ENCODE measurements around the gene MRPS10.
"Not testable (repeated sequence)": the region's sequence is repeated elsewhere in the genome, so short reads cannot be mapped to it uniquely, and the experiment has no call there.

MRPS10 gene

DNA sequence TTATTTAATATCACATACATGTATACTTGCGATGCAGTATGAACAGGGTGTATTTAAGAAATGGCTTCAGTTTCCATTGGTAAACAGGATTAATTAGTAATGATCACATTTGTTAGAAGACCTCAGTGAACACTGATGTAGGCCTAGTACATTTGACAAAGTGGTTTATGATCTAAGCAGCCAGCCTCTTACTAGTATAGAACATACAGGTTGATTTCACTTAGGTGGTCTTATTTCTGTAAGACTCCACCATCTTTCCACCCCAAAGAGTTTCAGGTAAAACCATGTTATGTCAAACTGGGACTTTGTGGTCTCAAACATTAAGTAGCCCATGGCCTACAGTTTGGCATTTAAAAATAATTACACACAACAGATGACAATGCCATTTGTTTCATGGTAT lies 20.2 kb upstream of the MRPS10 start:
- DNase-seq, result no peak

DNA sequence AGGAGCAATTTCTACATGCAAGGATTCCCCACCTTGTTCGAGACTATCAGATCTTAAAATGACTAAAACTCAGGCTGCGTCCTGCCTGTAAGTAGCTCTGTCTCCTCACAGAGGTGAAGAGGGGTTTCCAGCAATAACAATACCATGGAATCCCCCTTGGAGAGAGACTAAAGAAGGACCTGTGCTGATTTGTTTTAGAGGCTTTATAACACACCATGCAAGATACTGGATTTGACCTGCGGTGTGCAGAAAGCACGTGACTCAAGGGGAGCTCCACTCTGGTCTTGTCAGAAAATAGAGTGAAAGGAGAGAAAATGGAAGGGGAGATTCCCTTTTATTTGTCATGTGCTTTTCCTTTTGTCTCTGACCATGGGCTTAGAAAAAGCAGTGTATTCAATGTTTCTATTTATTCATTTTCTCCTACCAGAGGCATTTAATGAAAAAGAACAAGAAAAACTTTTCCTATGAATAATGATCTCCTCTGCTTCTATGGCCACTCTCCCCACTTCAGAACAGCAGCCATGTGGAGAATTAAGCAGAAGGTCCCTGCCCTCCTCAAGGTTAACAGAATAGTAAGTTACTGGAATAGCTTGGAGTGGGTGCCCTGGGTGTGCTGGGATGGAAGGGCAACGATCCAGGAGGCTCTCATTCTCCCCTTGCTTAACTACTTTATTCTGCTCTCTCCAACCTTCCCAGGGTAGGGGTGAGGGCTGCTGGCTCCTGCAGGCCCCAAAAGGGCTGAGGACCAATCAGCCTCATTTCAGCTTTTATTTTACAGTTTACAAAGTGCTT lies 19.2 kb upstream of the MRPS10 start:
- DNase-seq, result no peak

DNA sequence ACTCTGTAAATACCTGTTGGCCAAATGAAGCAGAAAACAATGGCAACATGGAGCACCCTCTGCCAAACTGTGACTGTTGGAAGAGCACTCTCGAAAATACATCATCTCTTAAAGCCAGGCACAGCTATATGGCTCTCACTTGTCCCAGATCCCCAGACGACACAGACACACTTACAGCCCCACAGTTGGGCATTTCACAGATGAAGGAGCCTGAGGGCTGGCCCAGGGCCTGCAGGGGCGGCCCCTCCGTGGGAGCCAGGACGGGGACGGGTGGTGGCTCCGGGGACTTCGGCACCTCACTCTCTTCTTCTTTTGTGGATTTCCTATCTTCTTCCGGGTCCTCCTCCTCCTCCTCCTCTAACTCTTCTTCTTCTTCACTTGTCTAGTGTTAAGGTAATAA lies 18.4 kb upstream of the MRPS10 start:
- no peak for DNase-seq

DNA sequence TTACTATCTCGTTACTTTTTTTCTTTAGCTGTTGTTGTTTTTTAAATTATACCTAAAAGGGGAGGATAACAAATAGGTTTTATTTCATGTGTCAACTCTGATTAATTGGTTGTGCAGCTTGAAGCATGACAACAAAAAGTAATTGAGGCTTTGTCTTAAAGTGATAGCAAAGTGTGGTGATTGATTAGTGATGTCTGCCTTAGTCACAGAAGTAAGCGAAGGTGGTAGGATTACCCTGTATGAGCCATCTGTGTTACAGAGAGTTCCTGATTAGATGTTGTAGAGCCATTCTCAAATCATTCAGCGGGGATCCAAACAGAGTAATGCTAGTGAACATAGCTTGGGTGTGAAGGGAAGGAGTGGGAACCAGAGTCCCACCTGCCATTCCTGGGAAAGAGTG lies 14.4 kb upstream of the MRPS10 start:
- no peak for DNase-seq

DNA sequence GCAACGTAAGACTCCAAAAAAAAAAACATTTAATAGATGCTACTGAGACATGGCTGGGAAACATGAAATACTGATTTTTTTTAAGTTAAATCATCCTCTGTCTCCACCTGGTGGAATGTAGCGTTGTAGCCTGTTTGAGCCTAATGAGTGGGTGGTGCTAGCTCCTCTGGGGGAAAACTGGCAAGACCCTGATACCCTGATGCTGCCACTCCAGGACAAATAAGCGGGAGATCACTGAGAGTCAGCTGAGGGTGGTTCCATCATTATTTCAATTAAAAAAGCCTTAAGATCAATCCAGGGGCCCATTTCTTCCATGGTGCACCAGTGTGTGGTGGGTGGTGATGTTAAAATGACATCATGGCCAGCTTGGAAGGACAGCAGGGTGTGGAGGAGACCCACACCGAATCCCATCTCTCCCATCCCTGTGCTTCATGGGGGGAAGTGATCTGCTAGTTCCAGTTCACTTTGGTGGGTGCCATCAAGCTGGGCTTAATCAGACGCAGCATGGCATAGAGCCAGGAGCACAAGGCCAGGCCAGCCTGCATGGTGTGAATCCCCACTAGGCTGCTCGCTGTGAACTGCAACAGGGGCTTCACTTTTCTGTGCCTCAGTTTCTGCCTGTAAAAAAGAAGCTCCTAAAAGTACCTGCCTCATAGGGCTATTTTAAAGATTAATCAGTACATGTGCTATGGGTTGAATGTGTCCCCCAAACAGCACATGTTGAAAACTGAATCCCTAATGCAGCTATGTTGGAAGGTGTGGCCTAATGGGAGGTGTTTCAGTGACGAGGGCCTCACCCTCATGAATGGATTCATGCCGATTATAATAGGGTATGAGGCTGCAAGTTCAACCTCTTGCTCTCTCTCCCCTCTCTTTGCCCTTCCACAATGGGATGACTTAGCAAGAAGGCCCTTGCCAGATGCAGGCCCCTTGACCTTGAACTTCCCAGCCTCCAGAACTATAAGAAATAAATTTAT lies 13.0 kb upstream of the MRPS10 start:
- no peak for DNase-seq

DNA sequence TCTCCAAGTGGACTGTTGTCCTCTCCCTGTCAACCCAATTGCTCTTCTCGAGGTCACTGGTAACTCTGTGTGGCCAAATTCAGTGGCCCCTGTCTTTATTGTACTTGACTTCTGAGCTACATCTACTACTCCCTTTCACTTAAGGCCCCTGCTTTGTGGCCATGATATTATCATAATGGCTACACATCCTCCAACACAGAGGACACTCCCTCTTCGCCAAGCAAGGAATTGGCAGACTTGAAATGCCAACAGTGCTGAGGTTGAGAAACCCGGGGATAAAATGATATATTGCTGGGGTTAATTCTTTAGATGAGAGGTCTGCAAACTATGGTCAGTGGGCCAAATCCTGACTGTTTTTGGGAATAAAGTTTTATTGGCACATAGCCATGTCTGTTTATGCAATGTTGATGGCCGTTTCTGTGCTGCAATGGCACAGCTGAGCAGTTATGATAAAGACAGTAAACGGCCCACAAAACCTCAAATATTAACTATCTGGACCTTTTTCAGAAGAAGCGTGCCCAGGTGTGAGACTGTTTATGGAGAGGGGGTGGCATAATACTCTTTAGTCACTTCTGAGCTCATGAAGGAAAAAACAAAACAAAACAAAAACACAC lies 12.0 kb upstream of the MRPS10 start:
- DNase-seq, result no peak

DNA sequence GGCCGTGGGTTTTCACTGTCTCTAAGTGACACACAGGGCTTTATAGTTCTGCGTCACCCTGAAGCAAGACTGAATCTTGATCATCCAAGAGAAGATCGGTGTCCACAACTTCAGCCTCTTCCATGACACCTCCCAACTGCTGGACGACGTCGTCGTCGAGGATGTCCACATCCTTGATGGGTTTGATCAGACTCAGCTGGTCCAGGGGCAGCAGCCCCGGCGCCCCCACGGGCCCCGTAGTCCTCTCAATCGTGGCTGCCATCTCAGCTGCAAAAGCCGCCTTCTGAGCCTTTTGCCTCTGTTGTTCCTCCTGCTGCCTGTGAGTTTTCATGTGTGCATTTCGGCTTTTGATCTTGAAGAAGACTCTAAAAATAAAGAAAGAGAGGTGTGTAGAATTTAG lies 10.6 kb upstream of the MRPS10 start:
- no peak for DNase-seq

DNA sequence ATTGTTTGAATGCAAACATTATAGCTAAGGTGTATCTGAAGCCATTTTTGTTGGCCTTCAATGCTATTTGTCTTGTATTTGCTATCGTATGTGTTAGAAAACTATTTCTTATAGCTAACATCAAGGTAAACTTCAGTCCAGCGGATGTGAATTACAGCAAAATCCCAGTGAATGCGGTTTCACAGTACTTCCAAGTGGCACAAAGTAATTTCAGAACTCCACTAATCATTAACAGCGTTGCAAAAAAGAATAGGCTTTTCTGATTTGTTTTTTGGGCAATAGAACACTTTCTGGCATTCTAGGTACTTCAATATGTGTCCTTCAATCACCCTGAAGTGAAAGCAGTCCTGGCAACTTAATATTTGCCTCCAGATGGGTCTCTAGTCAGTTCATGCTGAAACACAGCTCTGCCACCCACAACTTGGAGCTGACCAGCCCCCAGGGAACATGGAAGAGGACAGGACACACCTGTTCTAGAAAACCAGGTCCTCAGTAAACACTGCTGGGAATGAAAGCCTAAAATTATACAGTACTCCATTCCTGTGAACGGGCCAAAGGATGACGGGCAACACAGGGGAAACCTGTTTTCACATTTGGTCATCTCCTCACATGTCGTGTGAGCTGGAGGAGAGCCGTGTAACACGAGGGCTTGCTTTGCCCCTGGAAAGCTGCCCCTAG lies 9.7 kb upstream of the MRPS10 start:
- DNase-seq, result no peak

DNA sequence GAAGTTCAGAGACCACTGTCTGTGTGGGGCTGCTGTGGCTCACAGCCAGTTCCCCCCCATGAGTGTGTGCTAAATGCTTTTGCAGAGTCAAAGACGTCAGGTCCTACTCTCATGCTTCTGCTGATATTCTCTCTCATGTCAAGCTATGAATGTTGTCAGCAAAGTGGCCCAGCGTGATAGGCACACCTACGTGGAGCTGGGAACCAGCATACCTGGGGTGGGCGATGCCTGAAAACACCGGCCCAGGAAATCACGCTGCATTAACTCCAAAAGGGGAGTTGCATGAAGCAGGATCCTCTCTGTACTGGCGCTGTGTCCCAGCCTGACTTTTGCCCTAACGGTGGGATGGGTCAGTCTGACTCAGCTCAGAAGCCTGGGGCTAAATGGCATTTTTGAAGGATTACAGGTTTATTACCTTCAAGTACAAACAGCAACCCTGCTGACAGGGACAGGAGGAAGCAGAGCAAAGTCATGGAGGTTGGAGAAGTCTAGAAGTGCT lies 9.0 kb upstream of the MRPS10 start:
- no peak for DNase-seq

DNA sequence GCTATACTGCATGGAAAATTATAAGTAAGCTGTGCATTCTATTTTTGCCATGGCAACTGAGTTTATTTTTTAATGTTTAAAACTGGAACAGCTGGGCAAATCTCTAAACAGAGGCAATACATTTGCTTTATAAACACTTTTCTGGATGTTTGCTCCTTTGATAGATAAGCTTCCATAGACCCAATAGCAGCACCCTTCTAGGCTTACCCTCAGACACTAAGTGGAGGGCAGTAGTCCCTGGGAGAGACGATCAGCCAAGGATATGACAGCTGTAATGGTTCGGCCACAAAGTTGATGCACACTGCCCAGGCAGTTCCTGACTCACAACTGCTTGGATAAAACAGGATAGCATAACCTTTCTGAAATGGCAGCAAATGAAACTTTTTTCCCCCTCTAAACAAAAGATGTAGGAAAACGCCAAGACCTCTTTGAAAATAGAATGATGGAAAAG lies 8.5 kb upstream of the MRPS10 start:
- DNase-seq, result no peak

DNA sequence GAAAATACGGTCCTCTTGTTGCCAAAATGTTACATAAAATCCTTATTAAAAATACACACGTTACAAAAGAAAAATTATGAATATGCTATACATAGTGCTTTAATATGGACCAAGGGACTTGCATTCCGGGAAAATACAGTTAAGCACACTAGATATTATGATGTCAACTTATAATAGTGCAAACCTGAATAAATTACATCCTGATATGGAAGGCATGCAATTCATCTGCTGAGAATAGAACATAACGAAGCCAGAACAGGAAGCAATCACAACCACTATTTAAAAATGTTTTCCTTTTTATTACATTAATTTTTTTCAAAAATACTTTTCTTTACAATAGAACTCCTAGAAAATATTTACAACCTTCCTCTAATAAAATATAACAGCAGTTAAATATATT lies 7.8 kb upstream of the MRPS10 start:
- DNase-seq, result no peak

DNA sequence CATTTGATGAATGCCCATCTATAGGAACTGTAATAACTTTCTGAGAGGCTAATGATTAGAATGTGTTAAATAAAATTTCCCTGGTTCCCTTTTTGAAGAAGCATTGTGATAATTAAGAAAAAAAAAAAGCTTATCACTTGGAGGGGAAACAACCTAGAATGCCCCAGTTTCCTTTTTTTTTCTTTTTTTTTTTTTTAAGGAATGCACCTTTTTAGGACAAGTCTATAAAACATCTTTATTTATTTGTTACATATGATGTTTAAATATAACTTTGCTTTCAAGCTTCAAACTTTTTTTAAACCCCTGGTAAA lies 7.3 kb upstream of the MRPS10 start:
- DNase-seq, result no peak

DNA sequence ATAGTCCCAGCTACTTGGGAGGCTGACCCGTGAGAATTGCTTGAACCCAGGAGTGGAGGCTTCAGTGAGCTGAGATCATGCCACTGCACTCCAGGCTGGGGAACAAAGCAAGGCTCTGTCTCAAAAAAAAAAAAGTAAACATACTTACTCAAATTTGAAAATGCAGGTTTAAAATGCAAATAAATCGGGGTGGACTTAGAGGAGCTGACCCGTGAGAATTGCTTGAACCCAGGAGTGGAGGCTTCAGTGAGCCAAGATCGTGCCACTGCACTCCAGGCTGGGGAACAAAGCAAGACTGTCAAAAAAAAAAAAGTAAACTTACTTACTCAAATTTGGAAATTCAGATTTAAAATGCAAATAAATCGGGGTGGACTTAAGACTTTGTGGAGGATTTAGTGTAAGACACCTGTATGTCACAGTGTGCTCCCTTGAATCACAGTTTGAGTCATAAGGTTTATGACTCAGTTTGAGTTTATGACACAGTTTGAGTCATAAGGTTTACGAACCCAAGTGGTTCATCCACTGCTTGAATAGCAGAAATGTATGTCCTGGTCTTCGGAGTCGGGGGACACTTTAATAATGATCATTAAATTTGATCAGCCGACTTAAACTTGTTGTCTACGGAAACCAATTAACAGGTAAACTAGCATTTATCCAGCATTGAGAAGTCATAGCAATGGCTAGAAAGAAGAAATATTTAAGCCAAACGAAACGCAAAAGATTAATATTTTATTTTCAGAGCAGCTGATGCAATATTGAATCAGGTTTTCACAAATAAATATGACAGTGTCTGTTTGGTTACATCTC lies 6.8 kb upstream of the MRPS10 start:
- no peak for DNase-seq

DNA sequence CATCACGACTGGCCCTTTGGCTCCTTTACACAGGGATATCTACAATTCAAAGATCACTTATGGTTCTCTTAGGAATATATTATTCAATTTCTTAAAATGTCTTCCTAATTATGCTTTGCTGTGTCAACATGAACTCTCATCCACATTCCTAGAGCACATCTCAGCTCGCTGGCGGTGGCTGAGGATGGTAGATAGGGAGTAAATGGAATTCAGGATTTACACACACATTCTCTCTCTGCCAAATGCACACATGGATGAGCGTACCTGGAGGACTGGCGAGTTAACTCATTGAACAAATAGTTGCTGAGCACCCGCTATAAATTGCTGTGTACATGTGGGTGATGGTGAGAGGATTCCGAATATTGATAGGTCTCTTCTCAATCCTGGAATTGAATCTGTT lies 4.8 kb upstream of the MRPS10 start:
- DNase-seq, result no peak

DNA sequence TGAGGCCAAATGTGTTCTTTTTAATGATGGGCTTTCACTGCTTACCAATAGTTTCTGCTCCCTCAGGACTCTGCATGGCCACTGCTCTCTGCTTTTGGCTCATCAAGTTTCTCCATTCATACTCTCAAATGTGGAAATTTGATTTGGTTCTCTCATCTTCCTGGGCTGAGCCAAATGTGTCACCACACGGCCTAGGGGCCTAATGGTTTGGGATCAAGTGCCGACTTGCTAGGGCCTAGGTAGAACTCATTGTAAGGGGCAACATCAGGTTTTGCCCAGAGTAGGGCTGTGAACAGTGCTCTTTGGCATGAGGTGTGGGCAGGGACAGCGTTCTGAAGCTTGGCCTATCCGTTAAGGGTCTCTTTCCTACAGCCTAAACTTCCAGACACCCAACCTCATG lies 3.9 kb upstream of the MRPS10 start:
- no peak for DNase-seq

DNA sequence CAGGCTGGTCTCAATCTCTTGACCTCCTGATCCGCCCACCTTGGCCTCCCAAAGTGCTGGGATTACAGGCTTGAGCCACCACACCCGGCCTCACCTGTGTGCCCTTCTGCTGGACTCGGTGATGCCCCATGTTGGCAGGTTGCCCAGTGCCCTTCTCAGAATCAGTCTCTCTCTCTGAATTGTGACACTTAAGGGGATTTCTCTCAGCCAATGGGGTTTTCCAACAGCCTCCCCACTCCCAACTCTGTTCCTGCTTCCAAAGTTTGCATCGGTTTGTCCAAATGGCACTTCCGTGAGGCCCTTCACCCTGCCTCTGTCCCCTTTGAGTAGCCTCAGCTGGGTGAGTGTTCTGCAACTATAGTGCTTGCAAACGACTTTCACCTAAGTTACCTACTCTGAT lies 3.1 kb upstream of the MRPS10 start:
- DNase-seq, result no peak

DNA sequence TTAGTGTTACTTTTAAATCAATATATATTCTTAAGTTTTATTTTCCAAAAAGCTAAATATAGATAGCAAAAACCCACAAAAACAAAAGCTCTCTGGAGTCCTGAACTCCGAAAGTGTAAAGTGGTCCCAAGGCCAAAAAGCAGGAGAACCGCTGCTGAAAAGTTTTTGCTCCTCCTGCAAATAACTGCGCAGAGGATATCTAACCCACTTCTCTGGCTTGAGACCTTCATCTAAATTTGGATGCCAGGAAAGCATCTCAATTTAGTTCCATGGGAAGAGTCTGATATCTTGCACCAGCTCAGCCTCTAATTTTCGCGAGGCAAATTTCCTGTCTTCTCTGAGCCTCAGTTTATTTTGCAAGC lies 523 bp downstream of the MRPS10 start:
- no peak for DNase-seq

DNA sequence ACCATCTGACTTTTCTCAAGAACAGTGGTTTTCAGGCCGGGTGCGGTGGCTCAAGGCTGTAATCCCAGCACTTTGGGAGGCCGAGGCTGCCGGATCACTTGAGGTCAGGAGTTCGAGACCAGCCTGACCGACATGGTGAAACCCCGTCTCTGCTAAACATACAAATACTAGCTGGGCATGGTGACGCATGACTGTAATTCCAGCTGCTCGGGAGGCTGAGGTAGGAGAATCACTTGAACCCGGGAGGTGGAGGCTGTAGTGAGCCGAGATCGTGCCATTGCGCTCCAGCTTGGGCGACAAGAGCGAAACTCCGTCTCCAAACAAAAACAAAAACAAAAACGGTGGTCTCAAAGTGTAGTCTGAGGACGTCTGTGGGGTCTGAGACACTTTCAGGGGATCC lies 1.2 kb downstream of the MRPS10 start:
- DNase-seq, result not testable (repeated sequence)

DNA sequence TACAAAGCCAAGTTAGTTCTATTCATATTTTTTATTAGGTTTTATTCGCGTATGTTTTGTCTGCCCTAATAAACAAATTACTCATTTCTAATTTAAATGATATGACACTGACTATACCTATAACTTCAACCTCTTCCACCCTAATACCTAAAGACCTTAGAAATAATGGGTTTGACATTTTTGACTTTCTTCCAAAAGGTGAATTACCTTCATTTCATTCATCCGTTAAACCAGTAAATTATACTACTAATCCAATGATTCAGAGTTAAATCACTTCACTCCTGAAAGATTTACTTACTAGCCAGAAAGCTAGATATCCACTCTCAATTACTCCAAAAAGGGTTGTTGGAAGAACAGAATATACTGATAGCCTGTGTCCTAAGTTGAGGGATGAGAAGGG lies 5.2 kb downstream of the MRPS10 start:
- no peak for DNase-seq

DNA sequence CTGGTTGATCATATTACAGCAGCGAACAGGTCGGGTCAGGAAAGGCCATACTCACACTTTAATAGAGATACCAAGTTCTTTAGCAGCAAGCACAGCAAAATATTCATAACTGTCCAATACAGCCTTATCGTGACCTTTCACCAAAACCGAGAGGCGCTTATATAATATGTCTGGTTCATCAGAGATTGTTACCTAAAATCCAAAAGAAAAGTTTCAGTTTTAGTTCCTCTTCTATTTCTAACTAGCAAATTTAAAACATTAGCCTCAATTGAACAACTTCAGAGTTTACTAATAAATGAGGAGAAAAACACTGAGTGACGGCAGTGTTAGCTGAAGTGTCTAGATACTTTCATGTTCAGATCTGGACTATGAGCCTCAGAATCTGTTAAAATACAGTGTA lies 5.9 kb downstream of the MRPS10 start:
- DNase-seq, result no peak

DNA sequence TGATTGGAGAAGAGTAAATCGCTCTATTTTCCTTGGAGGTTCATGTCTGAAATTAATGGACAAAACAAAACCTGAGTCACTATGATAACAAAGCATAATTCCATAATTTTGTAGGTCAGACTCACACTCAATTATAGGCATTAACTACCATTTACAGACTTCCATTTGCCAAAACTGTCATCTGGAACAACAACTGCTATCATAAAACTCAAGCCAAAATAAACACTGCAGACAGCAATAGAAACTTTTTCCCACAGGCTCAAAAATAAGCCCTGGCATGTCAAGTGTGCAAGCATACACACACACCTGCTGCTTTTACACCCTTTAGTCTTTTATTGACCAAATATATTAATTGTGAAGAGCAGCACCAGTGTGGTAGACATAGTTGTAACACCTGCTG lies 7.1 kb downstream of the MRPS10 start:
- DNase-seq, result no peak

DNA sequence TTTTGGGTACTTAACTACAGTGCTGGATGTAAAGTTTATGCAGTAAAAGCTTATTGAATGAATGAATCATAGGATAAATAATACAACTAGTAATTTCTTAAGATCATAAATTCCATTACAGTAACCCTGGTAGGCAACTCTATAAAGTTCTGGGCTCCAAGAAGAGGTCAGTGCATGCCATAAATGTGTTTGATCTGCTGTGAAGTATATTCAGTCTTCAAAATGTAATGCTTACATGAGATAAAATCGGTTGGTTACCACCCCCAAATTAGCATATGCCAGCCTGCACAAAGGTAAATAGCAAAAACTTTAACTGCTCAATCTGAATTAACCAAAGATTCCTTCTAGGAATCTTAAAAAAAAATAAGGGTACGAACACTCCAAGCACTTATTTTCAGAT lies 10.1 kb downstream of the MRPS10 start:
- not testable (repeated sequence) for DNase-seq
